ENCODE results near the gene ADD1. TPM values are rescaled to one million over a fixed set of nuclear protein-coding genes. Genes with fewer than 3 reads are reported as not detected.

ADD1 gene
- total and polyA plus RNA-seq, 11 donors = 179 to 275 (median 215) TPM

DNA sequence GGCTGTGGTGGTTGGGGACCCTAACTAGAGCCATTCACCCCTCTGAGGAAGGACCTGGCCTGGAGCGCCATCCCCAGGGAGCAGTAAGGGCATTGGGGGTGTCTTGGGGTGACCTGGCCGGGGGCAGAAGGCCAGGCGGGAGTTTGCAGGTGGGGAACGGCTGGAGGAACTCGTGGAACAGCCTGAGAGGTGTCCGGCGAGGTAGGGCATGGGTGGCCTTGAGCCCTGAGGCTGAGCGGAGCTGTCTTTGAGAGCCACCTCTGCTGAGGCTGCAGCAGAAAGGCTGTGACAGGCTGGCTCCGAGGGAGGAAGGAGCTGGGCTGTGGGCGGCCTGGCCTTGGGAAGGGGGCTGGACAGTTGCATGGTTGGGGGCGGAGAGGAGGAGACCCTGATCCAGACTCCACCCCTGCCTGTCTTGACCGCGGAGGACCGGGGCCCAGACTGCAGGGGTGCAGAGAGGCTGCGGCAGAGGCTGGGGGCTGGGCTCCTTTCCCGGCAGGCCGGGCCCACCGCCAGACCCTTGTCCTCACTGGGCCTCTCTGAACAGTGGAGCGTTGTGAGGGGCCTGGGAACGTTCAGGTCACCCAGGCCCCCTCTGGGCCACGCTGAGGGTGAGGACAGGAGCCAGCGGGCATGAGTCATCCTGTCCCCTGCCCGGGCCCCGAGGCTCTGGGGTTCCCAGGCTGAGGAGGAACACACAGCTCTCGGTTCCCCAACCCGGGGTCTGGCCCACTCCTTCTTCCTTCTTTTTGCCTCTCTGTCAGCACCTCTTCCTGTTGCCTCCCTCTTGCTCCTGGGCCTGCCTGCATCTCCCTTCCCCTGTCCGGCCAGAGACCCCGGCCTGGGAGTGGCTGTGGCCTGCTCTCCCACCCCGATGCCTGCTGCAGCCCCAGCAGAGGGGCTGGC is 42.7 kb upstream of the ADD1 start:
- Histone ChIP-seq H3K9me3 (no peaks in the 10 kb centered on the region), H3K27ac (peak overlapping the region; percentile 76 to 96 (median 88)), H3K36me3 (peaks cover 0 to 13% (median 0%) of the 10 kb centered on the region in 9 donors), H3K4me3 (peak overlapping the region in 9 of 12 donors; percentile 12 to 60 (median 33)), H3K27me3 (no peaks in the 10 kb centered on the region), H3K4me1 (peaks cover 55 to 98% (median 92%) of the 10 kb centered on the region in 12 donors)
- peak in 1 of 2 donors; percentile 36 for TF ChIP-seq POLR2A (IDR thresholded peaks at IDR 0.05)
- TF ChIP-seq, protein P1, sequence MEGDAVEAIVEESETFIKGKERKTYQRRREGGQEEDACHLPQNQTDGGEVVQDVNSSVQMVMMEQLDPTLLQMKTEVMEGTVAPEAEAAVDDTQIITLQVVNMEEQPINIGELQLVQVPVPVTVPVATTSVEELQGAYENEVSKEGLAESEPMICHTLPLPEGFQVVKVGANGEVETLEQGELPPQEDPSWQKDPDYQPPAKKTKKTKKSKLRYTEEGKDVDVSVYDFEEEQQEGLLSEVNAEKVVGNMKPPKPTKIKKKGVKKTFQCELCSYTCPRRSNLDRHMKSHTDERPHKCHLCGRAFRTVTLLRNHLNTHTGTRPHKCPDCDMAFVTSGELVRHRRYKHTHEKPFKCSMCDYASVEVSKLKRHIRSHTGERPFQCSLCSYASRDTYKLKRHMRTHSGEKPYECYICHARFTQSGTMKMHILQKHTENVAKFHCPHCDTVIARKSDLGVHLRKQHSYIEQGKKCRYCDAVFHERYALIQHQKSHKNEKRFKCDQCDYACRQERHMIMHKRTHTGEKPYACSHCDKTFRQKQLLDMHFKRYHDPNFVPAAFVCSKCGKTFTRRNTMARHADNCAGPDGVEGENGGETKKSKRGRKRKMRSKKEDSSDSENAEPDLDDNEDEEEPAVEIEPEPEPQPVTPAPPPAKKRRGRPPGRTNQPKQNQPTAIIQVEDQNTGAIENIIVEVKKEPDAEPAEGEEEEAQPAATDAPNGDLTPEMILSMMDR (IDR thresholded peaks at IDR 0.05) = no peak
- WGBS, 4 donors = 17 to 24% (median 18%) methylated on average over 14 to 29 of the region's 29 CpGs
- intact Hi-C loops (cut with DNase I) = loop anchor here in 1 of 10 donors (5.0 kb wide), 1 partner anchor 41 kb away; the partner anchor contains the start of gene ADD1
- DNase-seq (peak; percentile 81 to 93 (median 89)), ATAC-seq (peak; percentile 72 to 81 (median 74))

DNA sequence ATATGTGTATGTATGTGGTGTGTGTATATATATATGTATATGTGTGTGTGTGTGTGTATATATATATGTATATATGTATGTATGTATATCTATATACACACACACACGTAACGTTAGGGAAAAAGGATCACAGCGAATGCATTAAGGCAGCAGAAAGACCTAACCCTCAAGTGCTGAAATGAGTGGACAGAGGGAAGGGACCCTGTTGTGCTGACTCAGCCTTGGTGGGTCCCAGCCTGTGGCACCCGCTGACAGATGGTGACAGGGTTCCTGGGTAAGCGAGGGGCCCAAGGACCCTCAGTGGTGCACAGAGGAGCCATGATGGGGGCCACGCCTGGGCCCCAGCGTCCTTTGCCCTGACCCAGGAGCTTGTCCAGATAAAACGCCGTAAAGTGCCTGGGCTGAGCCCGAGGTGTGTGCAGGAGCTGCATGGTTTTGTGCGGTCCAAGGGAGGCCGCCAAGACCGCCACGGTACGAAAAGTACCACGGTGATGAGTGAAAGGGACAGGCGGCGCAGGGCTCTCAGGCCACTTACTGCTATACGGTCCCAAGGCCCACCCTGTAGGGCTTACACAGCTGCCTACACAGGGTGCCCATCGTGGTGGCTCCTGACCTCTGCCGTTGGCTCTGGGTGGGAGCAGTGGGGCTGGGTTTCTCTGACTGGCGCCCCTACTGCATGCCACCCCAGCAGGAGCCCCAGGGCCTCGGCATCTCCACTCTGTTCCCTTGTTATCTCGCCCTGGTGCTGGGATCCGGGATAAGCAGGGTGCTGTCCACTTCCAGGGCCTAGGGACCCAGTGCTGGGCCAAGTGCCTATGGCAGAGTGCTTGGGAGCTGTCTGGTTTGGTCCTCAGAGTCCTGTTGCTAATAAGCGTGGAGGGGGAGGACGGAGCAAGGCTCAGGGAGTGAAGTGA is 40.8 kb upstream of the ADD1 start:
- H3K36me3 ChIP-seq = peaks cover 0 to 7% (median 0%) of the 10 kb centered on the region in 9 donors
- intact Hi-C loops (cut with DNase I) = loop anchor here in 1 of 10 donors (5.0 kb wide), 1 partner anchor 39 kb away; the partner anchor contains the start of gene ADD1
- WGBS, 4 donors = 88 to 93% (median 90%) methylated on average over 21 to 27 of the region's 27 CpGs
- TF ChIP-seq, protein P1 (IDR thresholded peaks at IDR 0.05) = no peak
- no peak for TF ChIP-seq POLR2A (IDR thresholded peaks at IDR 0.05)
- peak overlapping the region in 7 of 12 donors; percentile 9 to 82 (median 44) for H3K27ac ChIP-seq
- peaks cover 54 to 98% (median 92%) of the 10 kb centered on the region in 12 donors for H3K4me1 ChIP-seq
- no peaks in the 10 kb centered on the region for H3K9me3 ChIP-seq
- no peak for ATAC-seq
- H3K4me3 ChIP-seq = no peak overlapping the region
- peak in 3 of 5 donors; percentile 21 to 51 (median 25) for DNase-seq
- no peaks in the 10 kb centered on the region for H3K27me3 ChIP-seq

DNA sequence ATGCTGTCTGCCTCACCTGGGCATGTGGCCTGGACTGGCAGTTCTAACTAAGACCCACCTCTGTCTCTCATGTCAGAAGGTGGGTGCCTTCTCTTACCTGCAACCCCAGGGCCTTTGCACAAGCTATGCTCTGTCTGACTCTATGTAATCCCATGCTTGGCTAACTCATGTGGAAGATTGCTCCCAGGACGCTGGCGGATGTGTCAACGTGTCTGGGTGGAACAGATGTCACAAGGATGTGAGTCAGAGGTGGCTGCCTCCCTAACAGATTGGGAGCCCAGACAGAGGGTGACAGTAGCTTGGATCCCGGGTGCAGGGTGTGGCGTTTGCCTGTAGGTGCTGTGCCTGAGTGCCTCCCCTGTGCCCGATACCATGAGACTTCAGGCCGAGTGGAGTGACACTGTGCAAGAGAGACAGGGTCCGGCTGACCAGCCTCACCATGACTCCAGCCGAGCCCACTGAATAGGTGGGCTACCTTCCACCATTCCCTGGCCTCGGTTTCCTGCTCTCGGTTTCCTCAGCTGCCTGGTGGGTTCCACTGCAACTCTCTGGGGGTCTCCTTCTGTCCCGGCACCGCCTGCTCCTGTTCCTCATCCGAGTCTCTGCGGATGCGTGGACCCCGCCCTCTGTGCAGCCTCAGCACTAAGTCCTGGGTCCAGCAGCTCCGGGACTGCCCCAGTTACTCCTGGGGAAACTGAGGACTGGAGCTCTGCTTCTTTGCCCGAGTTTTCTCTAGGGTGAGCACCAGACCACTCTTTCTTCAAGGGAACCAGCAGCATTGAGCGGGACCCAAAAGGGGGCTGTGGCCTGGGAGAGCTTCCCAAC is 39.8 kb upstream of the ADD1 start:
- no peaks in the 10 kb centered on the region for H3K9me3 ChIP-seq
- H3K4me1 ChIP-seq = peaks cover 48 to 95% (median 89%) of the 10 kb centered on the region in 12 donors
- 81 to 91% (median 84%) methylated on average over 20 of the region's 20 CpGs for WGBS, 4 donors
- H3K36me3 ChIP-seq = peaks cover 0 to 12% (median 0%) of the 10 kb centered on the region in 9 donors
- H3K27me3 ChIP-seq = no peaks in the 10 kb centered on the region
- H3K27ac ChIP-seq = peak overlapping the region in 9 of 12 donors; percentile 31 to 86 (median 76)
- no peak overlapping the region for H3K4me3 ChIP-seq
- intact Hi-C loops (cut with DNase I) = loop anchor here in 1 of 10 donors (5.0 kb wide), 1 partner anchor 38 kb away; the partner anchor contains the start of gene ADD1
- TF ChIP-seq POLR2A (IDR thresholded peaks at IDR 0.05) = no peak
- TF ChIP-seq, protein P1 (IDR thresholded peaks at IDR 0.05) = no peak
- ATAC-seq (no peak), DNase-seq (peak in 3 of 5 donors; percentile 35 to 69 (median 59))

Measured in heart left ventricle (tissue), 16 donors.